Hepatocyte (in vitro differentiated cells): ENCODE measurements around the gene PKLR. TPM values are rescaled to one million over a fixed set of nuclear protein-coding genes. Genes with fewer than 3 reads are reported as not detected.
"Not testable (repeated sequence)": the region's sequence is repeated elsewhere in the genome, so short reads cannot be mapped to it uniquely, and the experiment has no call there.

Experiments
- DNase-seq: peaks from one replicate; pipeline ENCODE4 v3.0.0-alpha.2; 2016; ENCODE audit warnings: low spot score
- H2AFZ ChIP-seq: fragments of 200-600 bp; sonication (generic); 2 replicates; pipeline ENCODE4 v1.6.0; 2016; ENCODE audit warnings: antibody characterized with exemption, mild to moderate bottlenecking
- H3K27ac ChIP-seq: fragments of 200-600 bp; sonication (generic); 2 replicates; pipeline ENCODE4 v1.5.1; 2016; ENCODE audit warnings: mild to moderate bottlenecking
- H3K27me3 ChIP-seq: fragments of 200-600 bp; sonication (generic); 2 replicates; pipeline ENCODE4 v1.6.1; 2016
- H3K36me3 ChIP-seq: fragments of 200-600 bp; sonication (generic); replicated peaks from 2 replicates; pipeline ENCODE4 v1.5.1; 2016; ENCODE audit warnings: low read depth; ENCODE audit not compliant: insufficient read depth
- H3K4me1 ChIP-seq: fragments of 200-600 bp; sonication (generic); 2 replicates; pipeline ENCODE4 v1.5.1; 2016; ENCODE audit warnings: mild to moderate bottlenecking, moderate library complexity; ENCODE audit not compliant: insufficient read depth
- H3K4me2 ChIP-seq: fragments of 200-600 bp; sonication (generic); 2 replicates; pipeline ENCODE4 v1.6.0; 2016
- H3K4me3 ChIP-seq: fragments of 200-600 bp; sonication (generic); 2 replicates; pipeline ENCODE4 v1.5.1; 2016; ENCODE audit warnings: mild to moderate bottlenecking
- H3K79me2 ChIP-seq: fragments of 200-600 bp; sonication (generic); 2 replicates; pipeline ENCODE4 v1.6.0; 2017; ENCODE audit warnings: mild to moderate bottlenecking
- H3K9me2 ChIP-seq: fragments of 200-600 bp; sonication (generic); replicated peaks from 2 replicates; pipeline ENCODE4 v1.6.0; 2017; ENCODE audit warnings: mild to moderate bottlenecking; ENCODE audit not compliant: insufficient read depth
- H3K9me3 ChIP-seq: fragments of 200-600 bp; sonication (generic); 2 replicates; pipeline ENCODE4 v1.5.1; 2016; ENCODE audit warnings: low read depth, mild to moderate bottlenecking
- H4K20me1 ChIP-seq: fragments of 200-600 bp; sonication (generic); 2 replicates; pipeline ENCODE4 v1.6.0; 2016; ENCODE audit warnings: mild to moderate bottlenecking; ENCODE audit not compliant: insufficient read depth, poor library complexity, severe bottlenecking
- CTCF ChIP-seq: fragments of 200-600 bp; sonication (generic); IDR thresholded peaks from 2 replicates; pipeline ENCODE4 v1.5.1; 2016; ENCODE audit warnings: antibody characterized with exemption, mild to moderate bottlenecking; ENCODE audit not compliant: poor library complexity
- EZH2 ChIP-seq: fragments of 200-600 bp; sonication (generic); IDR thresholded peaks from 2 replicates; pipeline ENCODE4 v1.6.1; 2016; ENCODE audit warnings: antibody characterized with exemption, mild to moderate bottlenecking, borderline replicate concordance
- EZH2phosphoT487 ChIP-seq: fragments of 200-600 bp; sonication (generic); IDR thresholded peaks from one replicate; pipeline ENCODE4 v1.6.1; 2018; ENCODE audit warnings: antibody characterized with exemption, mild to moderate bottlenecking, low read depth, moderate library complexity; ENCODE audit not compliant: unreplicated experiment, severe bottlenecking
- WGBS: methylation state at CpG from one replicate; pipeline ENCODE4 v1.1.6; 2016; ENCODE audit warnings: low lambda C conversion rate; ENCODE audit errors: missing lambda C conversion rate; 5-methylcytosine and 5-hydroxymethylcytosine counted together
- polyA plus RNA-seq: library from polyadenylated mRNA; unstranded; fragments of >200 nt; fragmentation: Nextera tagmentation; extraction: Ambion mirVana; gene quantifications from 2 replicates; pipeline ENCODE4 v1.2.1, GENCODE V29; 2016
- total RNA-seq: library from RNA; depleted of rRNA; stranded (reverse); fragments of >200 nt; gene quantifications from 2 replicates; pipeline ENCODE4 v1.2.3, GENCODE V29; 2014

Gene PKLR
- total and polyA plus RNA-seq, 2 experiments from 2014 or later: 10.9 to 13.3 TPM

- H3K36me3 ChIP-seq: no peaks in the 10 kb centered on the region
- H3K27ac ChIP-seq: no peak overlapping the region
- no peak overlapping the region for H3K4me3 ChIP-seq
- H3K27me3 ChIP-seq: peaks cover 45% of the 10 kb centered on the region
- no peaks in the 10 kb centered on the region for H3K79me2 ChIP-seq
- no peak for DNase-seq
- H3K4me2 ChIP-seq: peak overlapping the region; percentile 68
- WGBS: 44% methylated on average over 46 of the region's 46 CpGs
- H3K9me2 ChIP-seq: no peaks in the 10 kb centered on the region
- no peak overlapping the region for H2AFZ ChIP-seq
- H3K9me3 ChIP-seq: no peaks in the 10 kb centered on the region
- no peaks in the 10 kb centered on the region for H4K20me1 ChIP-seq
- no peaks in the 10 kb centered on the region for H3K4me1 ChIP-seq
- no peak for TF ChIP-seq EZH2phosphoT487
Observed at GRCh38 chr1:155294520-155295182, 6.6 kb downstream of the PKLR start.

- Histone ChIP-seq H3K27me3 (peaks cover 45% of the 10 kb centered on the region), H3K9me3 (no peaks in the 10 kb centered on the region), H3K4me1 (no peaks in the 10 kb centered on the region), H3K79me2 (no peaks in the 10 kb centered on the region), H2AFZ (no peak overlapping the region), H3K9me2 (no peaks in the 10 kb centered on the region), H3K4me2 (no peak overlapping the region), H3K4me3 (no peak overlapping the region), H3K36me3 (no peaks in the 10 kb centered on the region), H3K27ac (no peak overlapping the region), H4K20me1 (no peaks in the 10 kb centered on the region)
- DNase-seq: no peak
- 92% methylated on average over 17 of the region's 17 CpGs for WGBS
- no peak for TF ChIP-seq CTCF
- TF ChIP-seq EZH2phosphoT487: no peak
- no peak for TF ChIP-seq EZH2
Observed at GRCh38 chr1:155293086-155293749, 8.0 kb downstream of the PKLR start.

GRCh38 chr1:155291006-155291405 is 10.2 kb downstream of the PKLR start:
- 85% methylated on average over 10 of the region's 10 CpGs for WGBS
- DNase-seq, H3K79me2 ChIP-seq, H2AFZ ChIP-seq, H3K4me2 ChIP-seq, H3K4me3 ChIP-seq, H3K4me1 ChIP-seq, H3K9me3 ChIP-seq, H3K36me3 ChIP-seq, H3K9me2 ChIP-seq, H3K27ac ChIP-seq, H4K20me1 ChIP-seq: not testable (repeated sequence)
- peaks cover 28% of the 10 kb centered on the region for H3K27me3 ChIP-seq

GRCh38 chr1:155287987-155288543 is 13.2 kb downstream of the PKLR start:
- Histone ChIP-seq H3K27ac (no peak overlapping the region), H3K4me2 (no peak overlapping the region), H3K4me1 (no peaks in the 10 kb centered on the region), H3K27me3 (no peaks in the 10 kb centered on the region), H4K20me1 (no peaks in the 10 kb centered on the region), H3K4me3 (no peak overlapping the region), H2AFZ (no peak overlapping the region), H3K9me3 (no peaks in the 10 kb centered on the region), H3K9me2 (no peaks in the 10 kb centered on the region), H3K36me3 (no peaks in the 10 kb centered on the region), H3K79me2 (no peaks in the 10 kb centered on the region)
- no peak for TF ChIP-seq CTCF
- no peak for TF ChIP-seq EZH2phosphoT487
- no peak for TF ChIP-seq EZH2
- no peak for DNase-seq
- WGBS: 96% methylated on average over 20 of the region's 21 CpGs
